K562 (cell line): ENCODE measurements around the gene POMGNT1. TPM values are rescaled to one million over a fixed set of nuclear protein-coding genes. Genes with fewer than 3 reads are reported as not detected.

ENCODE experiments used
- ATAC-seq: fragments of 200-7000 bp; cut with Tn5 transposase; 3 replicates; pipeline ENCODE4 v1.9.1; 2020; ENCODE audit warnings: moderate library complexity
- BruUV-seq: library from RNA; stranded (reverse); fragments of 400-500 nt; replicated peaks from 2 replicates; lab custom pipeline; 2021; lab: Mats Ljungman, UMichigan
- CTCF ChIA-PET: fragments of 300-600 bp; formaldehyde crosslinking; extraction: SDS; loops from one replicate; lab custom pipeline; 2021; ENCODE audit warnings: low intra/inter-chr PET ratio; lab: Yijun Ruan, JAX
- POLR2A ChIA-PET: fragments of 300-600, 350-650 bp; sonication (Branson Sonifier 250); formaldehyde crosslinking; extraction: SDS; loops from one replicate; lab custom pipeline; 2021; ENCODE audit warnings: antibody characterized with exemption, inconsistent platforms; lab: Yijun Ruan, JAX
- DNase-seq, 4 experiments: peaks; one replicate each; pipeline versions ENCODE4 v3.0.0 to v3.0.0-alpha.2; 2011 to 2018; ENCODE audit warnings: low spot score in 3 of 4, mixed read lengths in 3 of 4; ENCODE audit errors: extremely low read depth in 1 of 4
- FAIRE-seq: peaks from 2 replicates; lab custom pipeline; 2011; peaks lifted over from hg19 to GRCh38; lab: Jason Lieb, UNC
- H2AFZ ChIP-seq: 2 replicates; pipeline ENCODE4 v1.6.0; 2011; ENCODE audit warnings: low read depth, low read length, control low read depth, inconsistent platforms
- H3K27ac ChIP-seq: fragments of 200-600 bp; 3 replicates; pipeline ENCODE4 v1.8.0; 2011; ENCODE audit warnings: low read depth, mild to moderate bottlenecking, control low read depth, inconsistent platforms, low read length, moderate library complexity, mixed read lengths; ENCODE audit errors: extremely low read depth
- H3K27me3 ChIP-seq, 2 experiments: fragments of 300-600 bp in 1 of 2; 2 replicates in 1 of 2; 3 replicates in 1 of 2; pipeline versions ENCODE4 v1.6.0 to v1.8.0; 2011; ENCODE audit warnings: inconsistent platforms in 2 of 2, low read length in 2 of 2, mild to moderate bottlenecking in 1 of 2, mixed read lengths in 1 of 2, moderate library complexity in 1 of 2; ENCODE audit not compliant: control insufficient read depth in 2 of 2, insufficient read depth in 2 of 2
- H3K36me3 ChIP-seq: fragments of 300-600 bp; 3 replicates; pipeline ENCODE4 v1.8.0; 2011; ENCODE audit warnings: mild to moderate bottlenecking, low read length, inconsistent platforms; ENCODE audit not compliant: control insufficient read depth, insufficient read depth
- H3K4me1 ChIP-seq, 2 experiments: fragments of 200-600 bp in 1 of 2; replicated peaks in 1 of 2; 2 replicates in 1 of 2; 3 replicates in 1 of 2; pipeline versions ENCODE4 v1.5.1 to v1.8.0; 2011; ENCODE audit warnings: inconsistent platforms in 2 of 2, low read length in 2 of 2, mild to moderate bottlenecking in 1 of 2, mixed read lengths in 1 of 2, moderate library complexity in 1 of 2; ENCODE audit not compliant: control insufficient read depth in 2 of 2, insufficient read depth in 2 of 2
- H3K4me2 ChIP-seq: 2 replicates; pipeline ENCODE4 v1.6.1; 2011; ENCODE audit warnings: low read length, control low read depth, inconsistent platforms, mixed read lengths; ENCODE audit not compliant: insufficient read depth
- H3K4me3 ChIP-seq: fragments of 200-600 bp; sonication (generic), shearing (Covaris generic); 2 replicates; pipeline ENCODE4 v1.5.1; 2016; ENCODE audit warnings: control low read depth, inconsistent platforms
- H3K79me2 ChIP-seq: fragments of 200-600 bp; 3 replicates; pipeline ENCODE4 v1.8.0; 2011; ENCODE audit warnings: low read length, inconsistent platforms; ENCODE audit not compliant: control insufficient read depth, insufficient read depth
- H3K9ac ChIP-seq, 2 experiments: 2 replicates each; pipeline versions ENCODE4 v1.6.0 to v1.6.1; 2011; ENCODE audit warnings: low read depth in 2 of 2, low read length in 2 of 2, control low read depth in 1 of 2, inconsistent platforms in 1 of 2, mild to moderate bottlenecking in 1 of 2, mixed read lengths in 1 of 2; ENCODE audit not compliant: insufficient read depth in 1 of 2
- H3K9me1 ChIP-seq: one replicate; pipeline ENCODE4 v1.6.0; 2011; ENCODE audit warnings: inconsistent platforms, mild to moderate bottlenecking, low read length, moderate library complexity; ENCODE audit not compliant: control insufficient read depth, insufficient read depth
- H3K9me3 ChIP-seq: replicated peaks from 2 replicates; pipeline ENCODE4 v1.5.1; 2011; ENCODE audit warnings: low read depth, low read length, inconsistent platforms; ENCODE audit not compliant: control insufficient read depth, insufficient read depth
- H4K20me1 ChIP-seq: replicated peaks from 2 replicates; pipeline ENCODE4 v1.6.1; 2011; ENCODE audit warnings: low read length, inconsistent platforms, mixed read lengths; ENCODE audit not compliant: control insufficient read depth, insufficient read depth
- ETS2 ChIP-seq: IDR thresholded peaks from 2 replicates; pipeline ENCODE4 v1.6.1; 2016; ENCODE audit warnings: borderline replicate concordance, missing genetic modification characterization, mild to moderate bottlenecking, moderate library complexity, missing compliant biosample characterization; ENCODE audit not compliant: poor library complexity, severe bottlenecking
- KAT7 ChIP-seq: sonication (generic); formaldehyde crosslinking; IDR thresholded peaks from 2 replicates; pipeline ENCODE4 v1.8.0; 2022; ENCODE audit warnings: missing genetic modification reagents, mild to moderate bottlenecking, borderline replicate concordance
- KDM2B ChIP-seq: fragments of 250-450 bp; sonication (Bioruptor Pico); IDR thresholded peaks from 2 replicates; pipeline ENCODE4 v1.8.0; 2021; ENCODE audit warnings: mild to moderate bottlenecking, moderate library complexity
- WGBS: fragments of 100-300 bp; shearing (Covaris generic); methylation state at CpG from one replicate; pipeline ENCODE4 v1.1.6; 2016; ENCODE audit warnings: low coverage, mixed read lengths; ENCODE audit not compliant: insufficient coverage; ENCODE audit errors: missing lambda C conversion rate; 5-methylcytosine and 5-hydroxymethylcytosine counted together
- in situ Hi-C: fragments of 300-500 bp; cut with MboI; formaldehyde crosslinking; loops from 4 replicates; pipeline ENCODE4 v1.15.0; 2018; ENCODE audit warnings: inconsistent platforms, mixed read lengths
- intact Hi-C: fragments of 100-400 bp; cut with micrococcal nuclease; formaldehyde crosslinking; loops from 2 replicates; pipeline ENCODE4 v1.14.2; 2022
- polyA plus RNA-seq, 8 experiments: library from polyadenylated mRNA; depleted of rRNA in 4 of 8; stranded (reverse) in 5 of 8; unstranded in 3 of 8; fragments of >200 nt; fragmentation: Nextera tagmentation in 2 of 8; fragmentation: Illumina TruSeq in 1 of 8; extraction: Ambion mirVana in 2 of 8; extraction: Trizol in 1 of 8; gene quantifications; 2 replicates each; pipeline versions ENCODE4 v1.2.1 to v1.2.3, GENCODE V29; 2011 to 2014; ENCODE audit warnings: inconsistent platforms in 1 of 8, missing spikeins in 1 of 8
- total RNA-seq, 7 experiments: library from RNA; depleted of rRNA in 6 of 7; stranded (reverse); fragments of >200 nt in 6 of 7; fragmentation: Illumina TruSeq in 2 of 7; extraction: Trizol in 2 of 7; gene quantifications; 2 replicates each; pipeline versions ENCODE4 v1.2.1 to v1.2.3, GENCODE V29; 2011 to 2021; ENCODE audit warnings: low replicate concordance in 1 of 7

Gene POMGNT1
- total and polyA plus RNA-seq, 9 of the 15 experiments (the other 6 are each of a cell fraction or from before 2014, with no cell fraction given): 14.1 to 58.9 (median 37.8) TPM

DNA sequence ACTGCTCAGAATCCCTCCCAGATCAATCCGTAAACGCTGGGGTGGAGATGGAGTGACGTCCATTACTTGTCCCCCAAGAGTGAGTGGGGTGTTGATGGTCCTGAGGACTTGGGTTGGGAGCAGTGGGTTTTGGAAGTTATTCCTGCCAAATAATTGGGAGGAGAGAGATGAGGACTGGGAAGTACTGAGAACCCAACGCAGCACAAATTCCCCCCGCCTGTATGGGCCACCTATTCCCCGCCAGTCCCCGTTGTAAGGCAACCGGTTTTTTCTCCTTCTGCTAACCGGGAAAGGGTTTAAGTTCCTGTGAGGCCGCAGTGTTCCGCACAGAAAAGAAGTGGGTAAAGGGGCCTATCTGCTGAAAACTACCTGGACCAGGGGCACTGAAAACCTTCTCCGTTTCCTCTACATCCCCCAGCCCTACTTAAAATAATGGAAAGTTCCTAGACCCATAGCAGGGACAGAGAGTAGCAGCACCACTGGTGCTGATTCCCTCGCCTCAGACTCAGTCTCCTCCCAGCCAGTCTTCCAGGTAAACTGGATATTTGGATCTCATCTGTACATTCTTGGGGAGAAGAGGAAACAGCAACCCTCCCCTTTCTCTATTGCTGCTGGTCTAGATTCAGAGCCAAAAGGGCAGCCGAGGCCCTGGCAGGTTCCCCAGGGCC is 5.6 kb upstream of the POMGNT1 start:
- FAIRE-seq: peak; percentile 15
- peaks cover 2% of the 10 kb centered on the region; the same call in 1 of the 3 replicates for H3K79me2 ChIP-seq
- H3K27ac ChIP-seq: no peak overlapping the region
- H3K4me3 ChIP-seq: peak overlapping the region; percentile 59
- BruUV-seq: no TSS peak
- POLR2A ChIA-PET: interaction anchor here (0.6 to 1.1 kb wide), 5 partner anchors 12 to 425 kb away, joined by 3 to 6 read pairs (median 3); no protein-coding TSS in a partner anchor
- TF ChIP-seq KAT7 (CRISPR knock-in tag) (0 out of 2 replicates have a peak, but pooled peaks have one; percentile 18), KDM2B (CRISPR knock-in tag) (no peak), ETS2 (tag) (no peak)
- TF ChIP-seq, all 486 proteins: peak for 1
- H3K36me3 ChIP-seq: no peaks in the 10 kb centered on the region
- peak in 1 of 4 experiments; percentile 10 for DNase-seq
- H3K9ac ChIP-seq: peak overlapping the region; percentile 46 to 92; a peak in 3 of 4 replicates
- intact Hi-C loops (no loop called here), in situ Hi-C loops (no loop called here)
- peaks cover 14 to 29% of the 10 kb centered on the region in 2 experiments for H3K4me1 ChIP-seq
- ATAC-seq: no peak
- H3K27me3 ChIP-seq: no peaks in the 10 kb centered on the region
- 55% methylated on average over 13 of the region's 14 CpGs for WGBS
- peak overlapping the region; percentile 91 for H2AFZ ChIP-seq
- H3K4me2 ChIP-seq: peak overlapping the region; percentile 85
- CTCF ChIA-PET: interaction anchor here (1.0 kb wide), 1 partner anchor 337 kb away, joined by 3 read pairs; no protein-coding TSS in a partner anchor
- no peaks in the 10 kb centered on the region for H4K20me1 ChIP-seq
- H3K9me1 ChIP-seq: no peaks in the 10 kb centered on the region
- no peaks in the 10 kb centered on the region for H3K9me3 ChIP-seq
